Fibroblast of peridontal ligament (primary cell): Measurements from ENCODE around the gene VWA1.
"Not testable (repeated sequence)": the region's sequence is repeated elsewhere in the genome, so short reads cannot be mapped to it uniquely, and the experiment has no call there.

Source experiments
- DNase-seq: peaks from one replicate; pipeline ENCODE4 v3.0.0-alpha.2; 2010; ENCODE audit errors: extremely low read depth

Gene VWA1

GRCh38 chr1:1484976-1485750 is 49.7 kb downstream of the VWA1 start:
- DNase-seq = not testable (repeated sequence)

- DNase-seq = not testable (repeated sequence)
Measured at GRCh38 chr1:1485755-1486317, 50.3 kb downstream of the VWA1 start.

GRCh38 chr1:1487701-1488100 is 52.2 kb downstream of the VWA1 start:
- no peak for DNase-seq

GRCh38 chr1:1489231-1489630 is 53.7 kb downstream of the VWA1 start:
- no peak for DNase-seq

DNA sequence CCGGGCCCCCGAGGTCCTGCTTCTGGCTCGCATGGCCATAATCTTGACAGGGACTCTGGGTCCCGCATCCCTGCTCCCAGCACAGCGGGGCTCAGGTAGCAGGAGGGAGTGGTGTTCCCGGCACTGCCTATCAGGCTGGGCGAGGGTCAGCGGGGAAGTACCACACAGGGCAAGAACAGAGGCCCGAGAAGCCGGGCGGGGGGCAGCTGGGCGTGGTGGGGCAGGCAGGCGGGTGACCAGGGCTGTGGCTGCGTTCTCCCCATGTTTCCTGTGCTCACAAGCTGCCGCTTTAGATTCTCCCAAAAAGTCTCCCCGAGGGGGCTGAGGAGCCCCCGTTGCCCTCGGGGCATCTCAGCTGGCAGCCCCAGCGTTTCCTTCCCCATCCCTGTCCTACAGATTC is 54.4 kb downstream of the VWA1 start:
- DNase-seq = no peak

DNA sequence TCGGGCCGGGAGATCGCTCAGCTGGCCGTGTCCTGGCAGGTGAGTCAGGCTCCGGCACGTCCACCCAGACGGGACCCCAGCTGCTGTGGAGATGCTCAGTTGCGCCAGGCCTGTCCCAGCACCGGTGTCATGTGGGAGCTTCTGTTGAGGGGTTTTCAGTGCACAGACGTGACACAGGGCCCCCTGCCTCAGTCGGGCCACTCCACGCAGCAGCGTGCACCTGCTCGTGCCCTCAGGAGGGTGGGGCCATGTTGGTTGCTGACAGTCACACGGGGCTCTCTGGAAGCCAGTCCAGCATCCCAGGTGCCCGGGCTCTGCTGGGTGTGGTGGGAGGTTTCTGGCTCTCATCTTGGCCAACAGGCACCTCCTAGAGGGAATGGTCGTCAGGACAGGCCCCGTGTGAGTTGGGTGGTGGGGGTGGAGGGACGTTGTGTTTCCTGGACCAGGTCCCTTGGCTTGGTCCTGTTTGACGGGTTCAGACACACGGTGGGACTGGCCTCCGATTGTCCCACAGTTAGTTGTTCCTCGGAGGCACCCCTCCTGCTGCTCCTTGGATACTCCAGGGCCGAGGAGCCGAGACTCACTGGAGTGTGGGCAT is 55.2 kb downstream of the VWA1 start:
- DNase-seq = no peak

DNA sequence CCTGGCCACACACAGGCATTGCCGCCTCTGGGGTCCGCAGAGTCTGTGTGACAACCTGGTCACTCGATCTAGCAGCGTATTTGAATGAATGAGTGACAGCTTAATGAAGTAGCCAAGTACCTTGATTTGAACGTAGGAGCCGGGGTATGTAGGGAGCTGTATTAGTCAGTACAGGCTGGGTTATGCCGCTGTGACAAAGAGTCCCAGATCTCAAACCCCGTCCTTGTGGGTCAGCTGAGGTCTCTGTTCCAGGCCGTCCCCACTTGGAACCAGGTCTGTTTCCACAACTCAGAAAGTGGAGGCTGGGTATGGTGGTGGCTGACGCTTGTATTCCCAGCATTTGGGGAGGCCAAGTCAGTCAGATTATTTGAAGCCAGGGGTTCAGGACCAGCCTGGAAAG is 56.1 kb downstream of the VWA1 start:
- DNase-seq = no peak
